ENCODE data around the gene TREM2. TPM values are rescaled to one million over a fixed set of nuclear protein-coding genes. Genes with fewer than 3 reads are reported as not detected.

The TREM2 gene
- total and polyA plus RNA-seq, 2 experiments from 2014 or later = 2.2 to 2.5 TPM

DNA sequence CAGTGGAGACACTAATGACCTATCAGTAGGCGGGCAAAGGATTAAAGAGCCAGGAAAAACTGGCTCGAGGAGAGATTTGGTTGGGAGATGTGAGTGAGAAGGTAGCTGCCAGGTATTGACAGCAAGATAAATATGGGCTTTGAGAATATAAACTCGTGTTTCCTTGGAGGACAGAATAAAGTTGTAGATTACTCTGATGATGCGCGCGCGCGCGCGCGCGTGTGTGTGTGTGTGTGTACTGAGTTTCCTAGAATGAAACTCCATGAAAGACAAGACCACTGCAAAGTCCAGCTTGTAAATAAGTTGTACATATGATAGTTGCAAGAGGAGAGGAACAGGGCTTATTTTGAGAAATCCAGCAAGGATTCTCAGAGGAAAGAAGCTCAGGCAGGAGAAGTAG is 13.3 kb upstream of the TREM2 start:
- no peaks in the 10 kb centered on the region for H3K4me1 ChIP-seq (ENCODE audit: insufficient read depth)
- WGBS (ENCODE audit: low lambda C conversion rate, missing lambda C conversion rate) = 87% methylated on average over 12 of the region's 12 CpGs
- H3K4me3 ChIP-seq = no peak overlapping the region
- no peaks in the 10 kb centered on the region for H3K79me2 ChIP-seq
- no peak overlapping the region for H3K27ac ChIP-seq
- H3K9me2 ChIP-seq (replicated peaks; ENCODE audit: insufficient read depth) = no peaks in the 10 kb centered on the region
- peaks cover 22% of the 10 kb centered on the region for H3K27me3 ChIP-seq
- H4K20me1 ChIP-seq (ENCODE audit: insufficient read depth, poor library complexity, severe bottlenecking) = no peaks in the 10 kb centered on the region
- H3K9me3 ChIP-seq (ENCODE audit: low read depth) = no peaks in the 10 kb centered on the region
- DNase-seq (ENCODE audit: low spot score) = no peak
- H3K4me2 ChIP-seq = no peak overlapping the region
- no peaks in the 10 kb centered on the region for H3K36me3 ChIP-seq (replicated peaks; ENCODE audit: insufficient read depth, low read depth)
- TF ChIP-seq, protein P1, sequence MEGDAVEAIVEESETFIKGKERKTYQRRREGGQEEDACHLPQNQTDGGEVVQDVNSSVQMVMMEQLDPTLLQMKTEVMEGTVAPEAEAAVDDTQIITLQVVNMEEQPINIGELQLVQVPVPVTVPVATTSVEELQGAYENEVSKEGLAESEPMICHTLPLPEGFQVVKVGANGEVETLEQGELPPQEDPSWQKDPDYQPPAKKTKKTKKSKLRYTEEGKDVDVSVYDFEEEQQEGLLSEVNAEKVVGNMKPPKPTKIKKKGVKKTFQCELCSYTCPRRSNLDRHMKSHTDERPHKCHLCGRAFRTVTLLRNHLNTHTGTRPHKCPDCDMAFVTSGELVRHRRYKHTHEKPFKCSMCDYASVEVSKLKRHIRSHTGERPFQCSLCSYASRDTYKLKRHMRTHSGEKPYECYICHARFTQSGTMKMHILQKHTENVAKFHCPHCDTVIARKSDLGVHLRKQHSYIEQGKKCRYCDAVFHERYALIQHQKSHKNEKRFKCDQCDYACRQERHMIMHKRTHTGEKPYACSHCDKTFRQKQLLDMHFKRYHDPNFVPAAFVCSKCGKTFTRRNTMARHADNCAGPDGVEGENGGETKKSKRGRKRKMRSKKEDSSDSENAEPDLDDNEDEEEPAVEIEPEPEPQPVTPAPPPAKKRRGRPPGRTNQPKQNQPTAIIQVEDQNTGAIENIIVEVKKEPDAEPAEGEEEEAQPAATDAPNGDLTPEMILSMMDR (IDR thresholded peaks at IDR 0.05; ENCODE audit: poor library complexity) = no peak
- TF ChIP-seq EZH2 (IDR thresholded peaks at IDR 0.05; ENCODE audit: borderline replicate concordance) (no peak), EZH2phosphoT487 (IDR thresholded peaks at IDR 0.05; ENCODE audit: low read depth, severe bottlenecking, unreplicated experiment) (no peak)
- no peak overlapping the region for H2AFZ ChIP-seq

DNA sequence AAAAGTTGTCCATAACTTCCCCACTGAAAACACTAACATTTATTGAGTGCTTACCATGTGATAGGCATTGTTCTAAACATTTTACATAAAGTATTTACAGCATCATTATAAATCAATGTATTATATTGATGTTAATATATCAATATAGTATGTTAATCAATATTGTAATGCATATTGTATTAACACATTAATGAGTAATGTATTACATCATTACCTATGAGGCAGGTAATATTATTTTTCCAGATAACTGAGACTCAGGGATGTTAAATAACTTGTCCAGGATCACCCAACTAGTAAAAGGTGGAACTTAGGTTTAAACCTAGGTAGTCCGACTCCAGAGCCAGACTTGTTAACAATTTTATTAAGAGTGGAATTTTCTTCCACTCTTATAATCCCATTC is 12.2 kb upstream of the TREM2 start:
- peaks cover 26% of the 10 kb centered on the region for H3K27me3 ChIP-seq

DNA sequence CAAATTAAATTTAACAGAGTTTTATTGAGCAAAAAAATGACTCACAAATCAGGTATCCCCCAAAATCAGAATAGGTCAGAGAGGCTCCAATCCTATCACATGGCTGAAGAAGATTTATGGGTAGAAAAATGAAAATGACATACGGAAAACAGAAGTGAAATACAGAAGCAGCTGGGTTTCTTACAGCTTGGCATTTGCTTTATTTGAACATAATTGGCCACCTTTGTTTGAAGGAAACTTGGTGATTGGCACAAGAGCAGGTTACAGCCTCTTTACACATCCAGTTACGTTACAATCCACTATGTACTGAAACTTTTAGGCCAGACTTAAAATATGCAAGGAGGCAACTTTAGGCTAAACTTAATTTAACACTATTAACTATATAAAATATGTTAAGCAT is 11.7 kb upstream of the TREM2 start:
- 87% methylated on average over 2 of the region's 2 CpGs for WGBS (ENCODE audit: low lambda C conversion rate, missing lambda C conversion rate)
- no peaks in the 10 kb centered on the region for H3K9me2 ChIP-seq (replicated peaks; ENCODE audit: insufficient read depth)
- no peaks in the 10 kb centered on the region for H4K20me1 ChIP-seq (ENCODE audit: insufficient read depth, poor library complexity, severe bottlenecking)
- H3K4me2 ChIP-seq = no peak overlapping the region
- H3K9me3 ChIP-seq (ENCODE audit: low read depth) = no peaks in the 10 kb centered on the region
- peaks cover 26% of the 10 kb centered on the region for H3K27me3 ChIP-seq
- no peaks in the 10 kb centered on the region for H3K4me1 ChIP-seq (ENCODE audit: insufficient read depth)
- H3K4me3 ChIP-seq = no peak overlapping the region
- no peaks in the 10 kb centered on the region for H3K79me2 ChIP-seq
- TF ChIP-seq, protein P1 (IDR thresholded peaks at IDR 0.05; ENCODE audit: poor library complexity) = no peak
- TF ChIP-seq EZH2phosphoT487 (IDR thresholded peaks at IDR 0.05; ENCODE audit: low read depth, severe bottlenecking, unreplicated experiment) = no peak
- TF ChIP-seq EZH2 (IDR thresholded peaks at IDR 0.05; ENCODE audit: borderline replicate concordance) = no peak
- H3K36me3 ChIP-seq (replicated peaks; ENCODE audit: insufficient read depth, low read depth) = no peaks in the 10 kb centered on the region
- H2AFZ ChIP-seq = no peak overlapping the region
- no peak overlapping the region for H3K27ac ChIP-seq
- no peak for DNase-seq (ENCODE audit: low spot score)

More for the DNA sequence above, 12.2 kb upstream of the TREM2 start:
- no peaks in the 10 kb centered on the region for H3K9me2 ChIP-seq (replicated peaks; ENCODE audit: insufficient read depth)
- no peaks in the 10 kb centered on the region for H3K9me3 ChIP-seq (ENCODE audit: low read depth)
- no peaks in the 10 kb centered on the region for H3K36me3 ChIP-seq (replicated peaks; ENCODE audit: insufficient read depth, low read depth)
- DNase-seq (ENCODE audit: low spot score) = no peak
- H3K27ac ChIP-seq = no peak overlapping the region
- no peak overlapping the region for H3K4me2 ChIP-seq
- H3K79me2 ChIP-seq = no peaks in the 10 kb centered on the region
- WGBS (ENCODE audit: low lambda C conversion rate, missing lambda C conversion rate) = 93% methylated on average over 1 of the region's 1 CpG
- no peak overlapping the region for H2AFZ ChIP-seq
- TF ChIP-seq, protein P1 (IDR thresholded peaks at IDR 0.05; ENCODE audit: poor library complexity) = no peak
- TF ChIP-seq EZH2phosphoT487 (IDR thresholded peaks at IDR 0.05; ENCODE audit: low read depth, severe bottlenecking, unreplicated experiment) = no peak
- TF ChIP-seq EZH2 (IDR thresholded peaks at IDR 0.05; ENCODE audit: borderline replicate concordance) = no peak
- no peaks in the 10 kb centered on the region for H4K20me1 ChIP-seq (ENCODE audit: insufficient read depth, poor library complexity, severe bottlenecking)
- no peaks in the 10 kb centered on the region for H3K4me1 ChIP-seq (ENCODE audit: insufficient read depth)
- no peak overlapping the region for H3K4me3 ChIP-seq

DNA sequence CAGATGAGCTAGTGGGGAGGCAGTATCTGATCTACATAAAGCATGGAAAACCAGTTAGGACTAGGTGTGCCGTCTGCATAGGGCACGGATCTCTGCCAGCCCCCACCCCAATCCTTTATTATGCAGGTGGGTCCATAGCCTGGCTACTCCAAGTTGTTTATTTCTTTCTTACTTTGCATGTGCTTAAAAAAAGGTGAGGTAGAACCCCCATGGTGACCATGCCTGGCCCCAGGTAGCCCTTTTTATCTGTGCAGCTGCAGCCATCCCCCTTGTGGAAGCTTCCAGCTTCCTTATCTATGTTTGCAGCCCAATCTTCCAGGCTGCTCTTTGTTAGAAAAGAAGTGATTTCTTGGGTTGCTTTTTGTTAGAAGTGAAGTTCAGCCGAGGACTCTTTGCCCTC is 9.0 kb upstream of the TREM2 start:
- Histone ChIP-seq H3K27ac (no peak overlapping the region), H3K9me2 (replicated peaks; ENCODE audit: insufficient read depth) (no peaks in the 10 kb centered on the region), H3K4me3 (no peak overlapping the region), H2AFZ (no peak overlapping the region), H4K20me1 (ENCODE audit: insufficient read depth, poor library complexity, severe bottlenecking) (no peaks in the 10 kb centered on the region), H3K4me1 (ENCODE audit: insufficient read depth) (no peaks in the 10 kb centered on the region), H3K9me3 (ENCODE audit: low read depth) (no peaks in the 10 kb centered on the region), H3K79me2 (no peaks in the 10 kb centered on the region), H3K36me3 (replicated peaks; ENCODE audit: insufficient read depth, low read depth) (no peaks in the 10 kb centered on the region), H3K27me3 (peaks cover 18% of the 10 kb centered on the region), H3K4me2 (no peak overlapping the region)
- DNase-seq (ENCODE audit: low spot score) = no peak
- 28% methylated on average over 3 of the region's 3 CpGs for WGBS (ENCODE audit: low lambda C conversion rate, missing lambda C conversion rate)
- TF ChIP-seq, protein P1 (IDR thresholded peaks at IDR 0.05; ENCODE audit: poor library complexity) = no peak
- TF ChIP-seq EZH2 (IDR thresholded peaks at IDR 0.05; ENCODE audit: borderline replicate concordance) (no peak), EZH2phosphoT487 (IDR thresholded peaks at IDR 0.05; ENCODE audit: low read depth, severe bottlenecking, unreplicated experiment) (no peak)

Data from hepatocyte (in vitro differentiated cells).